Activated CD4-positive, CD25-positive, alpha-beta regulatory T cell treated with anti-CD3 and anti-CD28 coated beads, Interleukin-2, amount 50 U/mL, for 72 hours (primary cell): ENCODE measurements around the gene SYT11.
"Not testable (repeated sequence)": the region's sequence is repeated elsewhere in the genome, so short reads cannot be mapped to it uniquely, and the experiment has no call there.

Experiments
- DNase-seq: peaks from one replicate; pipeline ENCODE4 v3.0.0; 2021

SYT11 gene

GRCh38 chr1:155859234-155859829, at the start of gene SYT11:
Gene SYT11 (plus strand): TSS chr1:155859567. CDS start chr1:155859762, 195 bp downstream.
- DNase-seq = peak; percentile 89

- DNase-seq = no peak
Measured at GRCh38 chr1:155812878-155813277, 46.5 kb upstream of the SYT11 start.

- DNase-seq = no peak
Measured at GRCh38 chr1:155813672-155814071, 45.7 kb upstream of the SYT11 start.

- DNase-seq = no peak
Measured at GRCh38 chr1:155816351-155816750, 43.0 kb upstream of the SYT11 start.

GRCh38 chr1:155827450-155827849, 31.9 kb upstream of the SYT11 start:
- no peak for DNase-seq

GRCh38 chr1:155831279-155831976, 27.9 kb upstream of the SYT11 start:
- DNase-seq = no peak

- no peak for DNase-seq
Measured at GRCh38 chr1:155833665-155834295, 25.6 kb upstream of the SYT11 start.

- no peak for DNase-seq
Measured at GRCh38 chr1:155834296-155834926, 25.0 kb upstream of the SYT11 start.

- DNase-seq = not testable (repeated sequence)
Measured at GRCh38 chr1:155834927-155835399, 24.4 kb upstream of the SYT11 start.

- no peak for DNase-seq
Measured at GRCh38 chr1:155835548-155835947, 23.8 kb upstream of the SYT11 start.

- no peak for DNase-seq
Measured at GRCh38 chr1:155840386-155840785, 19.0 kb upstream of the SYT11 start.

GRCh38 chr1:155844860-155845421, 14.4 kb upstream of the SYT11 start:
- no peak for DNase-seq

- no peak for DNase-seq
Measured at GRCh38 chr1:155847823-155848529, 11.4 kb upstream of the SYT11 start.

- DNase-seq = no peak
Measured at GRCh38 chr1:155850345-155850744, 9.0 kb upstream of the SYT11 start.

GRCh38 chr1:155856257-155856974, 3.0 kb upstream of the SYT11 start:
- DNase-seq = no peak

- peak; percentile 84 for DNase-seq
Measured at GRCh38 chr1:155856975-155857930, 2.1 kb upstream of the SYT11 start, which contains the start of gene GON4L. Gene GON4L (minus strand): TSS chr1:155857214. CDS start chr1:155853780, 3,434 bp downstream.

- DNase-seq = peak; percentile 33
Measured at GRCh38 chr1:155858800-155859233, 550 bp upstream of the SYT11 start.

- peak; percentile 60 for DNase-seq
Measured at GRCh38 chr1:155859881-155860871, 809 bp downstream of the SYT11 start.

- DNase-seq = no peak
Measured at GRCh38 chr1:155860970-155861510, 1.7 kb downstream of the SYT11 start.
